ENCODE data around the gene FCHO1. TPM values are rescaled to one million over a fixed set of nuclear protein-coding genes. Genes with fewer than 3 reads are reported as not detected.

The FCHO1 gene
- total and polyA plus RNA-seq, 10 of the 15 experiments (the other 5 are each of a cell fraction or from before 2014, with no cell fraction given) = 0.14 to 45.8 (median 15.8) TPM

DNA sequence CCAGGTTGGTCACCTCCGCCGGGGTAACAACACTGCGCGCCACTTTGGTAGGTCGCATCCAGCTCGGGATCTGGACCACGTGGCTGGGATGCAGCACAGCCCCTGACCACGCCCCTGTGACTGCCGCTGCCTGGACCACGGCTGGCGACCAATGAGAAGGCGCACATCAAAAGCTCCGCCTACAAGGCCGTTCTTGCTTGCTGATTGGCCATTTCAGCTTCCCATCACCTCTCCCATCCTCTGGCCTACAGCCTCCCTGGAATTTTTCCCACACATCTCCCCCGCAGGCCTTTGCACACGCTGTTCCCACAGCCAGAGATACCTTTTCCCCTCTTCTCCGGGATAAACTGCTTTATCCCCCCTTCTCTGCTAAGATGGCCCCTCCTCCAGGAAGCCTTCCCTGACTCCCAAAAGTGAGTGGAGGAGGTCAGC lies 44.5 kb upstream of the FCHO1 start:
- no peak overlapping the region for H3K4me3 ChIP-seq
- DNase-seq (ENCODE audit: low read depth, low spot score) (no peak), FAIRE-seq (no peak), ATAC-seq (no peak)
- SMC1A ChIA-PET (ENCODE audit: uncharacterized antibody, unreplicated experiment) = interaction anchor here (0.7 to 6.4 kb wide), 8 partner anchors 10 to 146 kb away, joined by 3 to 49 read pairs (median 4); partner anchors contain the start of genes FCHO1, JAK3 and MAP1S
- CTCF ChIA-PET = interaction anchor here (0.9 to 7.6 kb wide), 8 partner anchors 12 to 148 kb away, joined by 4 to 108 read pairs (median 8); partner anchors contain the start of genes FCHO1 and MAP1S
- 62% methylated on average over 17 of the region's 17 CpGs for WGBS (ENCODE audit: insufficient coverage, insufficient replicate concordance, low lambda C conversion rate, missing lambda C conversion rate)
- no peaks in the 10 kb centered on the region for H3K36me3 ChIP-seq (ENCODE audit: control insufficient read depth in 2 of 2, insufficient read depth in 2 of 2, low read length in 1 of 2)
- no peaks in the 10 kb centered on the region for H3K79me2 ChIP-seq (ENCODE audit: control insufficient read depth, insufficient read depth, low read length)
- no peak overlapping the region for H3K4me2 ChIP-seq (ENCODE audit: control insufficient read depth, insufficient read depth)
- no peak overlapping the region for H3K27ac ChIP-seq (ENCODE audit: control insufficient read depth, insufficient read depth)
- TF ChIP-seq ZNF622 (IDR thresholded peaks at IDR 0.05) (no peak), NFYA (IDR thresholded peaks at IDR 0.05; ENCODE audit: borderline replicate concordance, low read depth, low read length) (no peak), SPI1 (IDR thresholded peaks at IDR 0.05; ENCODE audit: borderline replicate concordance, insufficient read depth, low read depth, low read length) (no peak), TAF1 (IDR thresholded peaks at IDR 0.05; ENCODE audit: borderline replicate concordance, low read depth, low read length) (no peak), ZNF207 (IDR thresholded peaks at IDR 0.05; ENCODE audit: borderline replicate concordance) (no peak), CREB1 (IDR thresholded peaks at IDR 0.05; ENCODE audit: low read depth) (no peak), TCF7 (IDR thresholded peaks at IDR 0.05; ENCODE audit: borderline replicate concordance) (no peak), MXI1 (IDR thresholded peaks at IDR 0.05; ENCODE audit: low read depth, low read length) (no peak), POLR2A (IDR thresholded peaks at IDR 0.05; ENCODE audit: low read depth, low read length) (no peak), ZZZ3 (IDR thresholded peaks at IDR 0.05; ENCODE audit: control insufficient read depth, insufficient read length, low read depth) (no peak), ZBTB33 (IDR thresholded peaks at IDR 0.05) (no peak)
- TF ChIP-seq, protein P1, sequence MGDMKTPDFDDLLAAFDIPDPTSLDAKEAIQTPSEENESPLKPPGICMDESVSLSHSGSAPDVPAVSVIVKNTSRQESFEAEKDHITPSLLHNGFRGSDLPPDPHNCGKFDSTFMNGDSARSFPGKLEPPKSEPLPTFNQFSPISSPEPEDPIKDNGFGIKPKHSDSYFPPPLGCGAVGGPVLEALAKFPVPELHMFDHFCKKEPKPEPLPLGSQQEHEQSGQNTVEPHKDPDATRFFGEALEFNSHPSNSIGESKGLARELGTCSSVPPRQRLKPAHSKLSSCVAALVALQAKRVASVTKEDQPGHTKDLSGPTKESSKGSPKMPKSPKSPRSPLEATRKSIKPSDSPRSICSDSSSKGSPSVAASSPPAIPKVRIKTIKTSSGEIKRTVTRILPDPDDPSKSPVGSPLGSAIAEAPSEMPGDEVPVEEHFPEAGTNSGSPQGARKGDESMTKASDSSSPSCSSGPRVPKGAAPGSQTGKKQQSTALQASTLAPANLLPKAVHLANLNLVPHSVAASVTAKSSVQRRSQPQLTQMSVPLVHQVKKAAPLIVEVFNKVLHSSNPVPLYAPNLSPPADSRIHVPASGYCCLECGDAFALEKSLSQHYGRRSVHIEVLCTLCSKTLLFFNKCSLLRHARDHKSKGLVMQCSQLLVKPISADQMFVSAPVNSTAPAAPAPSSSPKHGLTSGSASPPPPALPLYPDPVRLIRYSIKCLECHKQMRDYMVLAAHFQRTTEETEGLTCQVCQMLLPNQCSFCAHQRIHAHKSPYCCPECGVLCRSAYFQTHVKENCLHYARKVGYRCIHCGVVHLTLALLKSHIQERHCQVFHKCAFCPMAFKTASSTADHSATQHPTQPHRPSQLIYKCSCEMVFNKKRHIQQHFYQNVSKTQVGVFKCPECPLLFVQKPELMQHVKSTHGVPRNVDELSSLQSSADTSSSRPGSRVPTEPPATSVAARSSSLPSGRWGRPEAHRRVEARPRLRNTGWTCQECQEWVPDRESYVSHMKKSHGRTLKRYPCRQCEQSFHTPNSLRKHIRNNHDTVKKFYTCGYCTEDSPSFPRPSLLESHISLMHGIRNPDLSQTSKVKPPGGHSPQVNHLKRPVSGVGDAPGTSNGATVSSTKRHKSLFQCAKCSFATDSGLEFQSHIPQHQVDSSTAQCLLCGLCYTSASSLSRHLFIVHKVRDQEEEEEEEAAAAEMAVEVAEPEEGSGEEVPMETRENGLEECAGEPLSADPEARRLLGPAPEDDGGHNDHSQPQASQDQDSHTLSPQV (IDR thresholded peaks at IDR 0.05) = no peak
- BruUV-seq (replicated peaks) = no TSS peak
- H3K9me3 ChIP-seq (replicated peaks; ENCODE audit: control insufficient read depth, insufficient read depth, low read length) = no peaks in the 10 kb centered on the region
- no peak overlapping the region for H2AFZ ChIP-seq (ENCODE audit: control insufficient read depth, low read depth, low read length)
- POLR2A ChIA-PET = interaction anchor here (0.6 to 0.8 kb wide), 2 partner anchors 12 to 228 kb away, joined by 3 to 5 read pairs; partner anchors contain the start of gene MAP1S
- in situ Hi-C loops (cut with MboI) (no loop called here), intact Hi-C loops (cut with micrococcal nuclease; ENCODE audit: unreplicated experiment) (no loop called here)
- RAD21 ChIA-PET (ENCODE audit: unreplicated experiment) = interaction anchor here (1.1 to 4.7 kb wide), 6 partner anchors 11 to 153 kb away, joined by 3 to 31 read pairs (median 14); partner anchors contain the start of gene RPL18A
- H3K9ac ChIP-seq (ENCODE audit: control insufficient read depth, insufficient read depth, low read length) = no peak overlapping the region
- H3K27me3 ChIP-seq (replicated peaks in 1 of 2; ENCODE audit: control insufficient read depth in 2 of 2, insufficient read depth in 2 of 2, low read length in 1 of 2) = no peaks in the 10 kb centered on the region
- H4K20me1 ChIP-seq (ENCODE audit: control insufficient read depth, insufficient read depth) = no peaks in the 10 kb centered on the region
- H3K4me1 ChIP-seq (ENCODE audit: control insufficient read depth, insufficient read depth, low read length) = no peaks in the 10 kb centered on the region

Measured in GM12878 (cell line).